ENCODE results near the gene KRT13.
"Not testable (repeated sequence)": the region's sequence is repeated elsewhere in the genome, so short reads cannot be mapped to it uniquely, and the experiment has no call there.

Gene KRT13

DNA sequence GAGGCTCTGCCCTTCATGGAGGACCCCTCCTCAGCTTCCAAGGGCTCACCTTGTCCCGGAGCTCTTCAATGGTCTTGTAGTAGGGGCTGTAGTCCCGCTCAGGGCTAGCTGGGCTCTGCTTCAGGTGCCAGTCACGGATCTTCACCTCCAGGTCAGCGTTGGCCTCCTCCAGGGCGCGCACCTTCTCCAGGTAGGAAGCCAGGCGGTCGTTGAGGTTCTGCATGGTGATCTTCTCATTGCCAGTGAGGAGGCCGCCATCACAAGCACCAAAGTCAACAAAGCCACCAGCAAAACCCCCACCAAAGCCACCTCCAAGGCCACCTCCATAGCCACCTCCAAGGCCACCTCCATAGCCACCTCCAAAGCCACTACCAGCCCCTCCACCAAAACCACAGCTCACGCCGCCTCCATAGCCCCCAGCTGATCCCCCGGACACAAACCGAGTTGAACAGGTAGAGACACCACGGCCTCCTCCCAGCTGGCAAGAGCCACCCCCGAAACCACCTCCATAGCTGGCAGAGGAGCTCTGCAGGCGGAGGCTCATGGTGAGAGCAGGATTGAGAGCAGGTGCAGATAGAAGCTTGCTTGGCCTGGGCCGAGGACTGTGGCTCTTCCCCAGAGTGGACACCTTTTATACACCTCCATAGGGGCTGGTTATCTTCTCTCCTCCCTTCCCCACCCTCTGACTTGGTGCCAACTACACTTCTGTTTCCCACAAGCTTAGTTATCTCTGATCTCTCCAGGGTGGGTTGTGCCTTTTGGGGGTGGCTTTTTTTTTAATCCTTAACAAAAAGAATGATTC, at the start of gene KRT13:
Gene KRT13 (minus strand): TSS at position 606 of the 802 bp plus-strand sequence. CDS start 62 bp downstream, at position 544.
- no peak for DNase-seq

DNA sequence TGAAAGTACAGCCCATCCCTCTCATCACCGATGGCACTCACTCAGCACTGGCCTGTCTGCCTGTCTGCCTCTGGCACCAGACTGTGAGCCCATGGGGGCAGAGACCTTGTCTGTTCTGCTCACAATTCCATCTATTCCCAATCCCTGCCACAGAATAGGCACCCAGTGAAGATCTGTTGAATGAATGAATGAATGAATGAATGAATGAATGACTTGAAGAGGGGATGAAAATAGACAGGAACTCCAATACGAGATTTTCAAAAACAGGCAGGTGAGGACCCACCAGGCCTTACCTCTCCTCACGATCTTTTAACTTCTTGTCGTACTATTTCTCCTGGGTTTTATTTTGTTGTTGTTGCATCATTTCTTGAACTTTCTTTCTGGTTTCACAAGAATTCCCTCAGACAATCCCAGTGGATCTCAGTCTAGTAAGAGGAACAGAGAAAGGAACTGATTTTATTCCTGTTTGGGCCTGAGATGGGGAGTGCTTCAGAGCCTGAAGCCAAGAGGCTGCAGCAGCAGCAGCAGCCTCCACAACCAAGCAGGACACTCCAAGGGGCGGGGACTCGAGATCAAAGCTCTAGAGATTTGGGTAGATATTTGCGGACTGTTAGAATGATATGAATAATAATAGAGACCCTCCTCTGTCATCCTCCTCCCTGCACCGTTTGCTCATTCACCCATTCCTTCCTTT, 48.7 kb upstream of the KRT13 start:
- DNase-seq = no peak

DNA sequence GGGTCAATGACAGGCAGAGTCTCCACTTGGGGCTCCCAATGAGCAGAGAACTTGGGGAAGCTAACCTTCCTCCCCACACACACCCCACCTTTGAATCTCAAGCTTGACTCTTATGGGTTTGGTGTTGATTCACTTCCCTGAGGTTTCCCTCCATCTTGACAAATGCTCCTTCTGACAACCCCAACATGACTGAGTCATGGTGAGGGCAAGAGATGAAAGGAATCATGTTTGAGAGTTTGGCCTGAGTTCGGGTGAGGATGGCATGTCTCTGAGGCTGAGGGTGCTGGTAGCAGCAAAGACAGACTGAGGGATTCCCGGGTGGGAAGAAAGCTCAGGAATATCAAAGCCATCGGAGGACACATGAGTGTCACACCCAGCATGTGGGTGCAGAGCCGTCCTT, 47.8 kb upstream of the KRT13 start:
- DNase-seq = no peak

DNA sequence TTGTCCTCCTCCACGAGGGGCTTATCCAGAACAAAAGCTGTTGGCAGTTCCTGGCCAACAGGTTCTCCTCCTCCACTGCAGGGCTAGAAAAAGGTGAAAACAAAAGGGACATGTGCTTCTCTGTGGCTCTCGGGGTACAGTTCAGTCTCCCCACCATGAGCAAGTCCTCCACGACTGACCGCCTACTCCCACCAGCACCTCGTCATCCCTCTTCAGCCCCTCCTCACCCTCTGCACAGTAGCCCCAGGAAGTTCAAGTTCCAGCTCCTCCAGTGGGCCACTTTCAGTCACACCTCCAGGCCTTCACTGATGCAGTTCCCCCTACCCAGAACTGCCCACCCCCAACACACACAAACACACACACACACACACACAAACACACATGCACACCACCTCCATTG, 47.0 kb upstream of the KRT13 start:
- DNase-seq = no peak

DNA sequence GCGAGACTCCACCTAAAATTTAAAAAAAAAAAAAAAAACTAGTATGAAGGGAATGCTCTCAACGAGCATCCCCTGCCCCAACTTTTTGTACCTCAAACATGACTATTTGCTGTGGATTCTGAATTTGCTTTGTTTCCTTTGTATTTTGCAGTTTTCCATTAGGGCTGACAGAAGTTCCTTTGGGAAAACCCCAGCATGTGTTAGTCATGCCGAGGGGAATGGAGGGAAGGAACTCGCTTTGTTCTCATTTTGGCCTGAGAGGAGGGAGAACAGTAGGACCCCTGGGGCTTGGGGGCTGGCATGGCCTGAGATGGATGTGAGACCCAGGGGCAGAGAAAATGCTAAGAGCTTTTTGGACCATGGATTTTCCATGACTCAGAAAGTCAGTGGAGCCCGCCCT, 46.0 kb upstream of the KRT13 start:
- no peak for DNase-seq

DNA sequence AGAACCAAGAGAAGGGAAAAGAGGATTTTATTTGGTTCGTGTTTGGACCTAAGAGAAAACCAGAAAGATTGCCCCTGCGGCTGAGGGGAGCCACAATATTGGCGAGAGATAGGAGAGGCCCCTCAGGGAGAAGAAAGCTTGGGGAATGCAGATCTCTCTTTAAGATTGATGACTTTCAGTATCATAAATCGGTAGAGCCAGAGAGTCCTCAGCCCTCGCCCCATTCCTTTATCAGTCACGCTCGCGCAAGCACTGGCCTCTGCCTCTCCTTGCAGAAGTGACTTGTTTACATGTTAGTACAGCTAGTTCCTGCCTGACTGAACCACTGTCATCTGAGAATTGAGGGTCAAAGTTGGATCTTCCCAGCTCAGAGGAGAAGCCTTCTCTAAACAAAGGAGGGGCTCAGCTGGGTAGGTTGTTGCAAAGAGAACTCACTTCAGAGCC, 44.2 kb upstream of the KRT13 start:
- DNase-seq = no peak

DNA sequence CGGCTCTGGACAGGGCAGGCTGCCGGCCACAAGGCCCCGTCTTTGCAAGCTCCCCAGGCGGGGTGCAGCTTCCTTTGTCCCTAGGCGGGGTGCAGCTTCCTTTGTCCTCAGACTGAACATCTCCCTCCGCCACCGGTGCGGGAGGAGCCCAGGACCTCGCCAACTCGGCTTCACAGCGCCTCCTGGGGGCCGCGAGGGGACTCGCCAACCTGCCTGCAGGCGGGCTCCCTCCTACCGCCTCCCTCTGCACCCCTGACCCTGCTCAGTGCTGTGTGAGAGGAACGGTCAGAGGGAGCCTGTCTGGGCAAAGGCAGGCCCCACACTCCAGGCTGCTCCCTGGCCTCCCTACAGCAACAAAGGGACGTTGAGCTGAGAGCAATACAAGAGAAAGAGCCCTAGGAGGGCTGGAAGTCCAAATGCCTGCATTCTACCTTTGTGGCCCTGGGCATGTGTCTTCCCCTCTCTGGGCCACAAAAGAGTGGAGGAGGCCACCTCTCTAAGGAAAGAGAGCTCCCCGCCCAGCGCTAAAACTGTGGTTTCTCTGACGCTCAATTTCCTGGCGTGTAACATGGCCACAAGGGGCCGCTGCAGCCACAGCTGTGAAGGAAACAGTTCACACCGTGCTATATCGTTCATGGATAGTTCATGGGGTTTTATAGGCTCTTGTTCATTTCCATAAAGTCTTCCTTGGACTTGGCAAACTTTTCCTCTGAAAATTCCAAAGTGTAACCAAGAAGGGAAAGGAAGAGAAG, 43.6 kb upstream of the KRT13 start:
- DNase-seq = peak; percentile 90

DNA sequence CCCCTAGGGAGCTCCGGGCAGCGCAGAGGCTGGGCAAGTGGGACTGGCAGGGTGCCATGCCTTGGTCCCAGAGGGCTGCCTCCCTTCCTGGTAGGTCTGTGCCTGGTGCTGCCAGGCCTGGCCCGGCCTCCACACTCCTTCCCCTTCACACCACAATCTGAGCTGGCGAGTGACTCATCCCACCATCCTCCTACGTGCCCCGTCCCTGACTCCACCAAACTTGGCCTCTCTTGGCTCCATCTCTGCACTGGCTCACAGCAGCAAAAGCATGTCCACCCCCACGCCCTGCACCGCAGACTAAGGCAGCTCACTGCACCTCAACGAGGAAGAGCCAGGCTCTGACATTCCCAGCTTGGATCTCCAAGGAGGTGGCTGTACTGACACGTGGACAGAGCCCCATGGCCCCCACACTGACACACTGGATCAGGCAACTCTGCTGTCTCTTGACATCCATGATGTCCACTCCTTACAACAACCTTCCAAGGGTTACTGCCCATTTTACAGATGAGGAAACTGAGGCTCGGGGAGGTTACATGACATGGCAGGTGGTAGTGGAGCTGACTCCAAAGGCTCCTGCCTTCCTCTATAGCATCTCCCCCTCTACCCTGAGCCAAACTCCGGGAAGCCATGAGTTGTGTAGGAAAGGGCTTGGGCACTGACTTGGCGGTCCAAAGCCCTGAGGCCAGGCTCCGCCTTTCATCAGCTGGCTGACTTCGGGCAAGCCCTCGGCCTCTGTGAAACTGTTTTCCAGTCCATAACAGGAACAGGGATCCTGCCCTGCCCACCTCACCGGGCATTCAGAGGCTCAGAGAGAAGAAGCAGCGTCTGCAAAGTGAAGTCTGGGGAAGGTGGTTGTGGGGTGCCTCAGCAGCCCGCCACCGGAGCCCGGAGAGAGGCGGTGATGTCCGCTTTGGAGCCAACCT, 42.8 kb upstream of the KRT13 start:
- DNase-seq = peak; percentile 89

DNA sequence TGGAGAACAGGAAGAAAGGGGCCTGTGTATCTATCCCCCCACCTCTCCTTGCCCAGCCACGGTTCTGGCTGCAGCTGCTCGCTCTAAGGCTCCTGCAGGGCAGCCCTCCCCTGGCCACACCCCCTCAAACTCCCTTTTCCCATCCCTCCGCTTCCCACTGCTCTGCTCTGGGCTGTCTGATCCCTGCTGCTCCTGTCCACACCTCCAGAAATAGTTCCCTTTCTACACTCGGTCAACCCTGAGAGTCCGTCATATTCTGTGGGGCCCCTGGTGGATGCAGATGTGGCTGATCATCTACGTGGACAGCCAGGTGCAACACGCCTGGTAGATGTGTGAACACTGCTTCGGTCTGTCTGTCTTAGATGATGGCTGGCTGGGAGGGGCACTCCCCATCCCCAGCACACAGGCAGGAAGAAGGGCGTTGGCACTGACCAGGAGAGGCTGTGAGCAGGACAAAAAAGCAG, 42.0 kb upstream of the KRT13 start:
- DNase-seq = no peak

DNA sequence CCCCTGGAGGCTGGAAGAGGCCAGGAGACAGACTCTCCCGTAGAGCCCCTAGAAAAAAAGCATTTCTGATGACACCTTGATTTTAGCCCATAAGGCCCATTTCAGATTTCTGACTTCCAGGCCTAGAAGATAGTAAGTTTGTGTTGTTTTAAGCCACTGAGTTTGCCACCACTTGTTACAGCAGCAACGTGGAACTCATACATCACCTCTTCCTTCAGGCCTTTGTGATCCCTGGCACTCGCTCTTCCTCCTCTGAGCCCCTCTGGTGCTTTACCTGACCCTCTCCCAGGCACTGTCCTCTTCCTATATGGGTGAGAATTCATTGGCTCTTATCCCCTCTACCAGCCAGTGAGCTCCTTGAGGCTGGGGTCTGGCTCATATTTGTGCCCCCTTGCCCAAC, 41.4 kb upstream of the KRT13 start:
- no peak for DNase-seq

DNA sequence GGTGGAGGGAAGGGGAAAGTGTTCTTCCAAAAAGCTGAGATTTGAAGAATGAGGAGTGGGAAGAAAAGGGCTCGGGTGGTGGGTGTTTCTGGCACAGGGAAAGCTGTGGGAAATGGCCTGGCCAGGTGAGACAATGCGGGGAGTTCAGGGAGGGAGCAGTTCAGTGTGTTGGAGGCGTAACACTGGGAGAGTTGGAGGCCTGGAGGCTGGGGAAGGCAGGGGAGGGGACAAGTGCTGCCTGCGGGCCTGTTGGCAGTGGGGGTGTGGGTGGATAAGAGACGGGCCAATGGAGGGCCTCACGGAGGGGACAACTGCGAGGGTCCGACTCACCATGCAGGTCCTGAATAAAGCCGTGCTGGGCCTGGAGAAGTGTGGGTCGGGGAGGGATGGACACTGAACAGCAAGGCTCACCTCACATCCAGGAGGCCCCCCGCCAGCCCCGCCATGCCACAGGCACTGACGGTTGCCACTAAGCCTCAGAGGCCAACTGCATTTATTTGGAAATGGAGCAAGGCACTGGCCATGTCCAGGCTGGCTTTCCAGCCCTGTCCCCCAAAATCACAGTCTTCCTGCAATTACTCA, 40.5 kb upstream of the KRT13 start:
- no peak for DNase-seq

DNA sequence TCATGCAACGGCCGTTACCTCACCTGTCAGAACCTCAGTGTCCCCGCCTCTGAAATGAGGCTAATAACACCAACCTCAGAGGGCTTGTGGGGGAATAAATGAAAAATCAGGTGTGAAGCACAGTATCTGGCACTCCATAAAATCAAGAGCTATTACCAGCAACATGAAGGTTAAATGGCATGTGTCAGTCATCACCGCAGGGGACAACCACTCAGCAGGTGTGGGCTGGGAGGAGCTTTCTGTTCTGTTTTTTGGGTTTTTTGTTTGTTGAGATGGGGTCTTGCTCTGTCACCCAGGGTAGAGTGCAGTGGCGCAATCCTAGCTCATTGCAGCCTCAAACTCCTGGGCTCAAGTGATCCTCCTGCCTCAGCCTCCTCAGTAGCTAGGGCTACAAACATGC, 39.5 kb upstream of the KRT13 start:
- no peak for DNase-seq

DNA sequence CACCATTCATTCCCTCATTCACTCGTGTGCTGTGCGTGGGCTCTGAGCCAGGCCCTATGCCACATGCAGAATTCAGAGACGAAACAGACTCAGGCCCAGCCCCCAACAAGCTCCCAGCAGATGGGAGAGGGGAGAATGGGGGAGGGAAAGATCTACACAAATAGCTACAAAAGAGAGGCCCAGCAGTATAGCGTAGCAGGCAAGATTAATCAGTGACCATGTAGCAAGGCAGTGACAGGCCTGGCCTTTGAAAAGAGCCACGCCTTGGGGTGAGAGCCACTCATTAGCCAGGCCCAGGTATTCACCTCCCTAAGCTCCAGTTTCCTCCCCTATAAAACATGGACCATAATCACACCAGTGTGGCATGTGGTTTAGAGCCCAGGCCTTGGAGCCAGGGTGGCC, 39.1 kb upstream of the KRT13 start:
- no peak for DNase-seq

DNA sequence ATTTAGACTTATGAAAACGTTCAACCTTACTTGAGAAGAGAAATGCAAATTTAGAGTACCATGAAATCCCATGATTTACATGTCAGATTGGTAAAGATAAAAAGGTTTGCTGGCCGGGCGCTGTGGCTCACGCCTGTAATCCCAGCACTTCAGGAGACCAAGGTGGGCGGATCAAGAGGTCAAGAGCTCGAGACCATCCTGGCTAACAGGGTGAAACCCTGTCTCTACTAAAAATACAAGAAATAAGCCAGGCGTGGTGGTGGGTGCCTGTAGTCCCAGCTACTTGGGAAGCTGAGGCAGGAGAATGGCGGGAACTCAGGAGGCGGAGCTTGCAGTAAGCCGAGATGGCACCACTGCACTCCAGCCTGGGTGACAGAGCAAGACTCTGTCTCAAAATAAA, 37.4 kb upstream of the KRT13 start:
- not testable (repeated sequence) for DNase-seq

DNA sequence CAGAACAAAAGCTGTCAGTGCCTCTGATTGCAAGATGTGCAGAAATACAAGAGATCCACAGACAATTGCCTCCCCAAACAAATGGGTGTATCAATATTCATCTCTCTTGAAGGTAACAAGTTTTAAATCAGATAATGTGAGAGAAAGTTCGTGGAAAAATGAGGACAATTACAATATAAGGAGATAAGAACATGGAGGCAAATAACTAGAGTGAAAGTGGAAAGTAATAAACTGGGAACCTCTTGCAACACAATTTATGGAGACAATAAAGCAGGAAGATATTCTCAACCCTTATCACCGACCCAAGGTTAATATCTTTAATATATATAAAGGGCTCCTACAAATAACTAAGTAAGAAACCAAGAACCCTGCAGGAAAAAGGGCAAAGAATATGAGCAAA, 36.9 kb upstream of the KRT13 start:
- DNase-seq = no peak

DNA sequence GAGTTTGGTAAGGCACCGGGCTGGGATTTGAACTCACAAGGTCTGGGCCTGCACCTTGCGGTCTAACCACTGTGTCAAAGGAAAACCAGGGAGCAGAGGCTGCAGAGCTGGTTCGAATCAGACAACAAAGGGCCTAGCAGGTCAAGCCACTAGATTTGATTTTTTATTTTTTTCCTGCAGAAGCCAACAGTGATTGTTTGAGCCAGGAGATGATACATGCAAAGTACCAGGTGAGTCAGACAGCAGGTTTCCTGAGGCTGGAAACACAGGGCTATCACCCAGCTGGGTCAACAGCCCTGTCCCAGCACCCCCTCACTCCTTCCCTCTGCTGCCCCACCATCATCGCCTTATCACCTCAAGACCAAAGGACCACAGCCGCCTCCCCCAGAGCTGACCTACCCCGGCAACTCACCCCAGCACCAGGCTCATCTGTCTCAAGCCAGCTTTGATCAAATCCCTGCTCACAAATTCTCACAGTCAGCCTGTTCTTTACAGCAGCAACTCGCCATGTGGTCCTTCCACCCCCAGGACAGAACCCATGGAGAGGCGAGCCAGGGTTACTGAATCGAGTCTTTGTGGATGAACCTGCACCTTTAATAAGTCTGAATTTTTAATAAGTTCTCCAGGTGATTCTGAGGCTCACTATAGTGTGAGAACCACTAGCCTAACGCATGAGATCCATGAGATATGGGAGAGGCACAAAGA, 35.7 kb upstream of the KRT13 start:
- no peak for DNase-seq

DNA sequence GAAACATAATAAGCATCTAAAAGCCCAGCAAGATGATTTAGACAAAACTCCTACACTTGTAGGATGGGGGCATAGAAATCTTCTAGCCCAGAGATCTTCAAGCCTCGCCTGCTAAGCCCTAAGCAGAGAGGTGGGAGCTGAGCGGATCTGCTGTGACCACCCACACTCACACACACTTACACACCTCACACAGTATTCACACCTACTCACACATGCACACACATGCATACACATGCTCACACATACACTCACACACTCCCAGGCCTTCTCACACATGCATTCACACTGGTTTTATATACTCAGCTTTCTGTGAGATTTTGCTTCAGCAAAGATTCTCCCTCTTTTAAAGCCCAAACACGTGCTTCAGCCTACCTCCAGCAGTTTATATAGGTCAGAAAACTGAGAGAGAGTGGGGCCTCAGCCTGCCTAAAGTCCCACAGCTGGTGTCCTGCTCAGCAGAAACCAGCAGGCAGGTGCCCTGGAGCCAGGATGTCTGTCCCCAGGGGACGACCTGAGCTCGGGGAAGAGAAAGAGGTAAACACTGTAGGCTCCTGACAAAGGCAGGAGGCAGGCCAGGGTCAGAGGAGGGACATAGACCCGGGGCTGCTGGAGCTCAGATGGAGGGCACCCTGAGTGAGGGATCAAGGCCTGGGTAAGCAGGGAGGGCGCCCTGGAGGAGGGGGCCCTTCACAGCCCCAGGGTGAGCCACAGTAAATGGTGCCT, 34.7 kb upstream of the KRT13 start:
- DNase-seq = no peak

DNA sequence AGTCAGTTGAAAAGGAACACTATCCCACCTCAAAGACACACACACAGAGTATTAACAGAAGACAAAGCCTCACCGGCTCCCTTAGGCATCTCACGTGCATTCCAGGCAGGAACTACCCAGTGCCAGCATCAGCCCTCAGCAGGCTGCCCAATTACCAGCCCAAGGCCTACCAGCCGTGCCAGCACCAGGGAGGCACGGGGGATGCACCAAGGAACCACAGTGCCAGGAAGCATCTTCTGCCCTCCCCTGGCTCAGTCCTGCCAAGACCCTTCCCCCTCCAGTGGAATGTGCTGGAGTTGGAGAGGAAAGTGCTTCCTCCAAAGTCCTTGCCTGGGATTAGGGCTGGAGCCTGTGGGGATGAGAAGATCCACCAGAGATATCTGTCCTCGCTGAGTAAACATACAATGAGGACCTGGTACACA, 33.7 kb upstream of the KRT13 start:
- no peak for DNase-seq

DNA sequence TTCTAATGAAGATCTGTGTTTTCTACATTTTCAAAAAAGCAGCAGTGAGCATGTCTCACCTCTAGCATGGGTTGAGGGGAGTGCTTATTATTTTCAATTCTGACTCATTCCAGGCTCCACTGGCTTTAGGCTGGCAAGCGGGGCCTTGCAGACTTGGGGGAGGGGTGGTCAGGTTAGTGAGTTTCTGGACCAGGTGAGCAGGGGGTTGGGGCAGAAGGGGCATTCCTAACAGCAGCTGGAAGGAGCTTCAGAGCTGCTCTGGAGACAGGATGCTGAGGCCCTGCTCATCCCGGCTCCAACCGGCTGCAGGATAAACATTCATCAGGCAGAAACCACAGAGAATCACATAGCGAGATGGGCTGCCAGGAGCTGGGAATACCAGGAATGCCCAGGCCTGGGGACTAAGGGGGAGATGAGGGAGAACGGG, 33.2 kb upstream of the KRT13 start:
- no peak for DNase-seq

DNA sequence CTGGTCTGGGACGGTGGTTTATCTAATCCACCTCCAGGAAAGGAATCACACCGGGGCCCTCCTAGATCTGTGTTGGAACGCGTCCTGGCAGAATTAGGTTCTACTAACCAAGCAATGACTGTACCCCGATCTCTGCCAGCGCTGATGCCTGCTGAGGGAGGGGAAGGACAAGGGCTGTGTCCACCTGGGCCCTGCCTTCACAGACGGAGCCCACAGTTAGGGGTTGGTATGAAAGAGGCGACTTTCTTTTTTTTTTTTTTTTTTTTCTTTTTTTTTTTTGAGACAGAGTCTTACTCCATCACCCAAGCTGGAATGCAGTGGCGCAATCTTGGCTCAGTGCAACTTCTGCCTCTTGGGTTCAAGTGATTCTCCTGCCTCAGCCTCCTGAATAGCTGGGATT, 32.6 kb upstream of the KRT13 start:
- DNase-seq = no peak

DNA sequence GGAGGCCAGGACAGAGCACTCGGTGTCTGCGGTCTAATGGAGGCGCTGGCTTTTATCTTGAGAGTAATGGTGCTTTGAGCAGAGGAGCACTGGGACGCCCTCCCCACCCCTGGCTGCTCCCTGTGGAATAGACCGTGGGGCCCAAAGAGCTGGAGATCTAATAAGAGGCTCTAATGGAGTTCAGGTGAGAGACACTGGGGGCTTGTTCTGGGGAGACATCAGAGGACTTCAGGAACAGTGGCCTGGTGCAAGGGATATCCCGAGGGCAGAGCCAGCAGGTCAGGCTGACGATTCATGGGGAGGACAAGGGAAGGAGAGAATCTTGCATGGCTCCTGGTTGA, 32.2 kb upstream of the KRT13 start:
- no peak for DNase-seq
